GM12872 (cell line): Measurements from ENCODE around the gene FHIT.

Source experiments
- TF ChIP-seq, protein P1 (sequence below): IDR thresholded peaks from 3 replicates; pipeline ENCODE4 v1.5.1; 2011; ENCODE audit warnings: low read depth, mild to moderate bottlenecking, low read length, moderate library complexity; ENCODE audit not compliant: insufficient read depth

The FHIT gene

DNA sequence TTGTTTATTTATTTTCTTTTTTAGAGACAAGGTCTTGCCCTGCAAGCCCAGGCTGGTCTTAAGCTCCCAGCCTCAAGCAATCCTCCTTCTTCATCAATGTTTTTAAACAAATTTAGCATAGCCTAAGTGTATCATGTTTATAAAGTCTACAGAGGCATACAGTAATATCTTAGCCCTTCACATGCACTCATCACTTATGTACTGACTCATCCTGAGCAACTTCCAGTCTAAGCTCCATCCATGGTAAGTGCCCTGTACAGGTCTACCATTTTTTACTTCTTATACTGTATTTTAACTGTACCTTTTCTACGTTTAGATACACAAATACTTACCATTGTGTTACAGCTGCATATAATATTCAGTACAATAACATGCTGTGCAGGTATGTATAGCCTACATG lies 860.0 kb downstream of the FHIT start:
- TF ChIP-seq, protein P1, sequence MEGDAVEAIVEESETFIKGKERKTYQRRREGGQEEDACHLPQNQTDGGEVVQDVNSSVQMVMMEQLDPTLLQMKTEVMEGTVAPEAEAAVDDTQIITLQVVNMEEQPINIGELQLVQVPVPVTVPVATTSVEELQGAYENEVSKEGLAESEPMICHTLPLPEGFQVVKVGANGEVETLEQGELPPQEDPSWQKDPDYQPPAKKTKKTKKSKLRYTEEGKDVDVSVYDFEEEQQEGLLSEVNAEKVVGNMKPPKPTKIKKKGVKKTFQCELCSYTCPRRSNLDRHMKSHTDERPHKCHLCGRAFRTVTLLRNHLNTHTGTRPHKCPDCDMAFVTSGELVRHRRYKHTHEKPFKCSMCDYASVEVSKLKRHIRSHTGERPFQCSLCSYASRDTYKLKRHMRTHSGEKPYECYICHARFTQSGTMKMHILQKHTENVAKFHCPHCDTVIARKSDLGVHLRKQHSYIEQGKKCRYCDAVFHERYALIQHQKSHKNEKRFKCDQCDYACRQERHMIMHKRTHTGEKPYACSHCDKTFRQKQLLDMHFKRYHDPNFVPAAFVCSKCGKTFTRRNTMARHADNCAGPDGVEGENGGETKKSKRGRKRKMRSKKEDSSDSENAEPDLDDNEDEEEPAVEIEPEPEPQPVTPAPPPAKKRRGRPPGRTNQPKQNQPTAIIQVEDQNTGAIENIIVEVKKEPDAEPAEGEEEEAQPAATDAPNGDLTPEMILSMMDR: no peak

DNA sequence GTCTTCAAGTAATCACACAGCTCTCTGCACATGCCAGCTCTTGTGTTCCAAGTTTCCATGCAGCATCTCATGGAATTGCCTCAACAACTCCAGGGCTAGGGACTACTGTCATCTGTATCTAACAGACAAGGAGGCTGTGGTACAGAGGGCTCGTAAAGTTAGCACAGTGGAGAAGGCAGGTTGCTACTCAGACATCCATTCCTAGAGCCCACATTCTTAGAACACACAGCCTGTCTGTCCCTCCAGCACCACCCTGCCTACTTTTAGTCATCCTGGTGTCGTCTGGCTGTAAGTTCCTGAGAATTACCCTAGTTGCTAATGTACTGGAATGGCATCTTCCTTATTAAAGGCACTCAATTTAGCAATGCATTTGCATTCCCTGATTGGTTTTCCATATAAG lies 862.5 kb downstream of the FHIT start:
- TF ChIP-seq, protein P1: no peak

DNA sequence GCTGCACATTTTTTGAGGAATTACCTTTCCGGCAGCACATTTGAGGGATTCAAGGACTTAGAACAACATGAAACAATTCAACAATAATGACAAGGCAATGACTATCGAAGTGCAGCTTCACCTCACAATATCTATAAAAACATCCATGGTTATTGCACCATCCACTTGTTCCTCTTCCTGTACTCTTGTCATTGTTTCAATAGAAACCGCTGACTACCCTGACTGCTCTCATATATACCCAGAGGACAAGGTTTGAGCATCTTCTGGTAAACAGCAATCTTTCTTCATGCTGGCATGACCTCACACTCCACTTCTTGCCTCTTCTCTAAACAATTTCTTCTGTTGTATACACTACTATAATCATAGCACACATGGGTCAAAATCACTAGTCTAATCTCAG lies 864.9 kb downstream of the FHIT start:
- TF ChIP-seq, protein P1: no peak

DNA sequence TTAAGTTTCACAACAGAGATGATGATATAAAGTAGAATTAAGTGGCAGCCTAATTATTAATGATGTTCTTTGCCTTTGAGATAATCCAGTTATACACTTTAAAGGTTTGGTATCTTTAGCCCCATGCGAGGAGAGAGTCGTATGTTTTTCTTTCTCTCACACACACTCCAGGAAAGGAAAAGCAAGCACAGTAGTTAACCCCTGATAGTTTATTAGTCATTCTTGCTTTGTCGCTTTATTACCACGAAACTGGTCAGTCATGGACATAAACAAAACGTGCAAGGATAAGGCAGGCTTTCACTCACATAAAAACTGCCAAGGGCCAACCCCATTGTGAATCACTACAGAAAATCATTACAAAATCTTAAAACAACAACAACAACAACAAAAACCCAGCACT lies 866.9 kb downstream of the FHIT start:
- TF ChIP-seq, protein P1: no peak

DNA sequence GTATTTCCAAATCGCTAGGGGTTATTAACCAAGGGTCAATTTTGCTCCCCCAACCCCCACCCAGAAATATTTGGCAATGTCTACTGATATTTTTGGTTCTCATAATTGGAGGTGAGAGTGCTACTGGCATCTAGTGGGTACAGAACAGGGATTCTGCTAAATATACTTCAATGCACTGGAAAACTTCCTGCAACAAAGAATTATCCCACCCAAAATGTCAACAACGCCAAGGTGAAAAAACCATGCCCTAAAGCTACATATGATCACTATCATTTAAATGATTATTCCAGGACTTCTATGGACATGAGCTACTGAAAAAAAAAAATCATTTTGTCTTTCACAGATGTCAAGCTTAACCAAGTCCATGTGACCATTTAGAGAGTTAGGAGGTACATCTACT lies 867.9 kb downstream of the FHIT start:
- TF ChIP-seq, protein P1: no peak

DNA sequence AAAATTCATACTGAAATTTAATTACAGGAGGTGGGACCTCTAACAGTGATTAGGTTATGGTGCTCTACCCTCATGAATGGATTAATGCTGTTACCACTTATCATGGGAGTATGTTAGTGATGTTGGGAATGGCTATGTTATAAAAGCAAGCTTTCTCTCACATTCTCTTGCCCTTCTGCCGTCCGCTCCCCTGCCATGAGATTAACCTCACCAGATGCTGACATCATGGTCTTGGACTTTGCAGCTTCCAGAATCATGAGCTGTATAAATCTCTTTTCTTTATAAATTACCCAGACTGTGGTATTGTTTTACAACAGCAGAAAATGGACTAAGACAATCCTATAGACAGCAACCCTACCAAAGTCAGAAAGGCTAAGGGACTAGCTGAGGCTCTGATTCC lies 884.8 kb downstream of the FHIT start:
- TF ChIP-seq, protein P1: no peak

DNA sequence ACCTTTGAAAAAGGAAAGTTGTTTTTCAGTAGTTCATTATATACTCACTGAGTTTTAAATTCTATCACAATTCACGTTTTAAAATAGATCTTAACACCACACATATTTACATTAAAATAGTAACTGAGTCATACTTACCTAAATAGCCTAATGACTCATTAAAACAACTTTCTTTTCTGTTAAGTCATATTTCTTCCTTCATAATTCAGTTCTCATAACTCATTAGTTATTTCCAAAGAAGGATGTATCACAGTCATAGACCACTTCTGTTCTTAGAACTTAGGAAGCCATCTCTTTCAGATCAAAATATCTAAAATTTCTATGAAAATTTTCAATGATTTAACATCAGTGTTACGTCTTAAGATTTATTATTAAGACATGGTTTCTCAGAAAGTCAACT lies 885.9 kb downstream of the FHIT start:
- TF ChIP-seq, protein P1: no peak

DNA sequence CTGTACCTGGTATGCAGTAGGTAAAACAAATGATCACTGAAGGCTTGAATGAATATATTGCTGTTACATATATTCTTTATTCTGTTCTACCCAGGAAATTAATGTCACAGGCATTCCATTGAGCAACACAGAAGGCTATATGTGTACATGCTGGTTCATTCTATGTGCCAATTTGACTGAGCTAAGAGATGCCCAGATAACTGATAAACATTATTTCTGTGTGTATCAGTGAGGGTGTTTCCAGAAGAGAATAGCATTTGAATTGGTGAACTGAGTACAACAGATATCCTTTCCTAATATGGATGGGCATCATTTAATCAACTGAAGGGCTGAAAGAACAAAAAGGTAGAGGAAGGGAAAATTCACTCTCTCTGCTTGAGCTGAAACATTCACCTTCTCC lies 886.8 kb downstream of the FHIT start:
- TF ChIP-seq, protein P1: no peak
